SH-SY5Y (cell line): ENCODE data around the gene TBC1D16.

Experiments used
- GATA2 ChIP-seq: IDR thresholded peaks from 2 replicates; pipeline ENCODE4 v1.6.1; 2011; ENCODE audit warnings: mild to moderate bottlenecking, low read depth, low read length
- GATA3 ChIP-seq: IDR thresholded peaks from 2 replicates; pipeline ENCODE4 v1.6.1; 2011; ENCODE audit warnings: low read depth, mild to moderate bottlenecking, low read length, moderate library complexity

DNA sequence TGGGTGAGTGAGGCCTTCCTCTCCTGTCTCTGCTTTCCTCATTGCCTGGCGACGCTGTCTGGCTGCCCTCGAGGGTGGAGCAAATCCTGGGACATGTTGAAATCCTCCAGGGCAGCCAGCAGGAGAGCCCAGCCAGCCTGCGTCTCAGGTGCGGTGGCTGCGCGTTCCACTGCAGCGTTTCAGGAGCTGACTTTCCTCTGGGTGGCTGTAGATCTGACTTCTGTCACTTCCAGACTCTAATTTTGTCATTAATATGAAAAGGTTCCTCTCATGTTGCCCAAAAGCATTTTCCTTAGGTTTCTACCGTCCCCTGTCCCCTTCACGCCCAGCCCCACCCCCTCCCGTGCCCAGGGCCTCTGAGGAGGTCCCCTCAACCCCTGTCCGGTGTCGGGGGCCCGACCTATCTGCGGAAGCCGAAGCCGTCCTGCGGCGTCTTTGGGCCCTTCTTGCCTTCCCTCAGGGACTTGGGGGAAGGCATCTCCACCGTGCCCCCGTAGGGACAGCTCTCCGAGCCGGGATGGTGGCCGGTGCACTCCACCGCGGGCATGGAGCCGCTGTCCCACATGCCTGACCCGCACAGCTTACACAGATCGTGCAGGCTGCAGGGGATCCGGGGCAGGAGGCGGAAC lies 95.1 kb downstream of the TBC1D16 start:
- no peak for TF ChIP-seq GATA2
- no peak for TF ChIP-seq GATA3
